A549 (cell line): ENCODE measurements around the gene EPS8.

ENCODE experiments used
- CTCF ChIP-seq: fragments of >200 bp; sonication (Bioruptor Twin); formaldehyde crosslinking; IDR thresholded peaks from 3 replicates; pipeline ENCODE4 v1.5.1; 2016
- HOXA7 ChIP-seq: fragments of 250-450 bp; sonication (Bioruptor Pico); IDR thresholded peaks from 2 replicates; pipeline ENCODE4 v1.5.0; 2020; ENCODE audit warnings: mild to moderate bottlenecking, moderate library complexity
- MYC ChIP-seq: IDR thresholded peaks from 2 replicates; pipeline ENCODE4 v1.6.1; 2012; ENCODE audit warnings: mild to moderate bottlenecking, inconsistent platforms, low read length, improper control_type of control experiment, borderline replicate concordance
- TF ChIP-seq, protein P1 (sequence below): fragments of 450-650 bp; IDR thresholded peaks from 2 replicates; pipeline ENCODE4 v1.6.1; 2014; ENCODE audit warnings: antibody characterized with exemption

DNA sequence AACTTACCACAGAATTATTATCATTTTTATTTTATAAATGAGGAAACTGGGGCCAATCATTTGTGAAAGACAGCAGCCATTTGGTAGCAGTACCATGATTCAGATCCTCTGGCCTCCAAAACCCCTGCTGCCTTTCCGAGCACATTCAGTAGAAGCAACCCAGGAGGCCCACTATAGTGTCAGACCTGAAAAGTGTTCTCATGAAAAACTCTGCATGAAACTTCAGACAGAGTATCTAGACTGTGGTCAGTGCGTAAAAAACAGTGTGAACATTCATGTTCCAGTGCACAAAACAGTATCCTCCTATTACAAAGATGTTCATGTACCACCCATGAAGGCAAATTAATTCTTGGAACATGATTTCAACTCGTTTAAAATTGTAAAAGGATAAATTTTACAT, 112.0 kb downstream of the EPS8 start:
- no peak for TF ChIP-seq HOXA7 (CRISPR knock-in tag)
- TF ChIP-seq MYC = no peak
- TF ChIP-seq, protein P1, sequence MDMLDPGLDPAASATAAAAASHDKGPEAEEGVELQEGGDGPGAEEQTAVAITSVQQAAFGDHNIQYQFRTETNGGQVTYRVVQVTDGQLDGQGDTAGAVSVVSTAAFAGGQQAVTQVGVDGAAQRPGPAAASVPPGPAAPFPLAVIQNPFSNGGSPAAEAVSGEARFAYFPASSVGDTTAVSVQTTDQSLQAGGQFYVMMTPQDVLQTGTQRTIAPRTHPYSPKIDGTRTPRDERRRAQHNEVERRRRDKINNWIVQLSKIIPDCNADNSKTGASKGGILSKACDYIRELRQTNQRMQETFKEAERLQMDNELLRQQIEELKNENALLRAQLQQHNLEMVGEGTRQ = no peak
- no peak for TF ChIP-seq CTCF
